Measurements from ENCODE around the gene RND3.

RND3 gene

DNA sequence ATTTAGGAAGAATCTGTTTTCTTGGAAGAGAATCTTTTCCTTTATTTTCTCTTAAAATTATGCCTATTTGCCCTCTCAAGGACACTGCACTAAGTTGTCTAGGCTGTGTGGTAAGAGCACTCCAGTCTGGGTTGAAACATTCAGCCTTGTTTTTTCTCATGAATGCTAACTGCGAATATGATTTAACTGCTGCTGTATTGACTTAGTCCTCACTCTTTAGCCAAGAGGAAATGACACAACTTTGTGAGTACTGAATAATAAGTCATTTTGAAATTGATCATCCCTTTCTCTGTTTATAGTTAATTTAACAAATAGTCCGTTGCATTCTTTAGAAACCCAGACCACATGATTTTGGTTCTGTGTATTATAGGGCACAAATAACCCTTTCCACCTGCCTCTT is 4.5 kb upstream of the RND3 start:
- DNase-seq, result no peak

DNA sequence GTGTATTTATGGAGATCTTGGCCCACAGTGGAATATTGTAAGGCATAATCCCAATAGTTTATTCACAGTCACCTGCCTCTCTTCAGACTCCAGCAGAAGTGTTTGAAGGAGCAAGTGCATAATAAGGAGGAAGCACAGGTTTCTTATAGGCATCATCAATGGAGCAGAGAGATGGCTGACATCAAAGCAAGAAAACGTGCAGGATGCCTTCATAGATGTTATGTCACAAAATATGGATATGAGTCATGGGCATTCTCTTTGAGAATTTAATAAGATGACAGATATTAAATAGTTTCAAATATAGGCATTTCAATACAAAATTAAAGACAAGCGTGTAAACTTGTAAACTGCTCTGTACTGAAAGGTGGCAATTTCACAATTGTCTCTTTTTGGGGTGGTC is 4.0 kb upstream of the RND3 start:
- no peak for DNase-seq

DNA sequence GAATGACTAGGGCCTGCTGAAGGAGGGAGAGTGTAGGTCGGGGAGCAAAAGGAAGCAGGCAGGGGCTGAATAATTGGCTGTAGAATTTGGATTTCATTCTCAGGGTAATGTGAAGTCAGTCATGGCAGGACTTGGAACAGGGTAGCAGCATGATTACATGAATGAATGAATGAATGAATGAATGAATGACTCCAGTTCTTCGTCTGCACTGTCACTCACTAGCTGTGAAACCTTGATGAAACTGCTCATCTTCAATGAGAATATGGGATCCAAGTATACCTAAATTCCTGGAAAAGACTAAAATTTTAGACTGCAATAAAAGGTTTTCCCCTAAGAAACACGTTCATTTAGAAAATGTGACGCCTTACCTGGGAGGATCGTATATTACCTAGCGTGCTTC is 3.0 kb upstream of the RND3 start:
- no peak for DNase-seq

- DNase-seq, result peak; percentile 88
Observed at GRCh38 chr2:150486539-150487484, 655 bp downstream of the RND3 start.

- peak; percentile 91 for DNase-seq
Observed at GRCh38 chr2:150485871-150486538, 1.5 kb downstream of the RND3 start.

- peak; percentile 92 for DNase-seq
Observed at GRCh38 chr2:150485114-150485870, 2.2 kb downstream of the RND3 start.

- peak; percentile 71 for DNase-seq
Observed at GRCh38 chr2:150484461-150485021, 2.9 kb downstream of the RND3 start.

- no peak for DNase-seq
Observed at GRCh38 chr2:150484006-150484405, 3.5 kb downstream of the RND3 start.

- no peak for DNase-seq
Observed at GRCh38 chr2:150483532-150483931, 3.9 kb downstream of the RND3 start.

DNA sequence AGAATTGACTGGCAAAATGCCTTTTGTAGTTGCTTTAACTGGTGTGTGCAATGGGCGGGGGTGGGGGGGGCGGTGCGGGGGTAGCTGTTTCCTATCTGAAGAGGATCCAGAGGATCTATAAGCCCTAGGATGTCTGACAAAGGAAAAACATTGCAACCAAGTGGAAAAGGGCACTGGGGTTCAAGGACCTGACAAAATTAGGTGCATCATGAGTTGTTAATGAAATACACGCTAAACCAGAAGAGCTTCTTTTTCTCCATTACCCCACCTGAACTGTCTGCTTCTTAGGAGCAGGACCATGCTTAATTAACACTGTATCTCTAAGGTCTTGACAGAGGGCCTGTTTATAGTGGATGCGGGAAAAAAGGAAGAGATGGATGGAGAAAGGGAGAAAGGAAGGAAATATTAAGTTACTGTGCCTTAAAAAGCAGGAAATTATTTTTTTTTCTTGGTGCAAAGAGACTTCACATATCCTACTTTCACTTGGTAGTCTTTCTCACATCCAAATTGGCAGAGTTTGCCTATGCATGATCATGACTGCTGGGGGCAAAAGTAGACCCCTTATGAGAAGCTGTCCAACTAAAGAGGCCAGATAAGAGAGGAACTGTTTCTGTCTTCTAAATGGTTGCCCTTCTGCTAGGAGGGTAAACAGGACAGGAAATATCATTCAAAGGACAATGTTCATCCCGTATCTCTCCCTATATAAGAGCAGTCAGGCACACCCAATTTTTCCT is 4.6 kb downstream of the RND3 start:
- no peak for DNase-seq

GRCh38 chr2:150482111-150482510 is 5.4 kb downstream of the RND3 start:
- no peak for DNase-seq

DNA sequence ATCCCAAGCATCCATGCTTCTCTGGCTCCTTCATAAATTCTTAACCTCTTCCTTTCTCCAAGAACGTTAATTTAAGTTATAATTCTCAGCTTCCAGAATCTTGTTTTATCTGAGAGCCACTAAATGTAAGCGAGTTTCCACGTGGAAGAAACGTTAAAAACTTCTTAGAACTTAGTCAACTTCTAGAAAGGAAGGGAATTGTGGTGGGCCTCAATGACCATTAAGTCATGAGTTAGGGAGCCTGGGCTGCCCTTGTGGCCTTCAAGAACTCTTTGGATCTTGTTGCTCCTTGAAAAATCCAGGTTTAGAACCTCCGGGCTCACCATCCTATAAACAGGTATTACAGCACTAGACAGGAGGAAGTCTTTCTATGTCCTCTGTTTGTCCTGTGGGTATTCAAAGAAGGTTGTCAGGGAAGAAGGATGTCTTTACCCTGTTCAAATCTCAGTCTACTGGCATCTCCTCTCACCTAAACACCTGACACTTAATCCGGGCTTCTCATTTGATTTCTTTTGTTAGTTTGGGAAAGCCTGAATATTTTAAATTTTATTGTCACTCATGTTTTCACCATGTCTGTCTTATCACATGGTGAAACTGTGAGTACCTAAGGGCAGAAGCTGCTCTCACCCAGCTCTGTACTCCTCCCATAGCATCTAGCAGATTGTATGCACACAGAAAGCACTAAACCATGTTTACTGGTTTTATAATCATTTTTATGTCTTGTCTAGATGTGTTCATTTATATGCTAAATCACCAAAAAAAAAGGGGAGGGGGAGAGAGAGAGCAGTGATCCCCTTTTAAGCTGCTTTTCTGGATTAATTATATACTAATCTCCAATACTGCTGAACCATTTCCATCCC is 6.3 kb downstream of the RND3 start:
- DNase-seq, result no peak

DNA sequence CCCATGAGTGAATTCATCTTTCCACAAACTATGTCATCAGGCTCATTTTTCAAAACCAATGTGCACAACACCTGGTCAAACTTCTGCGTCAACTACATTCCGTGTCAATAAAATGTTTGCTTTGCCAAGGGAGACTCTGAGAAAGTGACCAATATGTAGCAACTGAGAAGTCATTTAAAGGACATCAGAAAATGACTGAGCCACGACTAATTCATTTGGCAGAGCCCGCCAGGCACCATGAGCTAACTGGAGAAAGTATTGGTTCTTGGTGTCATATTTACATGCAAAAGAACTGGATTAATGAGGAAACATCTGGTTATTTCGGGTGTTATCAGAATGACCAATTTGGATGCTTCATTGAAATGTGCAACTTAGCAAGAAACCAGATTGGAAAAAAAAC is 7.2 kb downstream of the RND3 start:
- DNase-seq, result no peak

DNA sequence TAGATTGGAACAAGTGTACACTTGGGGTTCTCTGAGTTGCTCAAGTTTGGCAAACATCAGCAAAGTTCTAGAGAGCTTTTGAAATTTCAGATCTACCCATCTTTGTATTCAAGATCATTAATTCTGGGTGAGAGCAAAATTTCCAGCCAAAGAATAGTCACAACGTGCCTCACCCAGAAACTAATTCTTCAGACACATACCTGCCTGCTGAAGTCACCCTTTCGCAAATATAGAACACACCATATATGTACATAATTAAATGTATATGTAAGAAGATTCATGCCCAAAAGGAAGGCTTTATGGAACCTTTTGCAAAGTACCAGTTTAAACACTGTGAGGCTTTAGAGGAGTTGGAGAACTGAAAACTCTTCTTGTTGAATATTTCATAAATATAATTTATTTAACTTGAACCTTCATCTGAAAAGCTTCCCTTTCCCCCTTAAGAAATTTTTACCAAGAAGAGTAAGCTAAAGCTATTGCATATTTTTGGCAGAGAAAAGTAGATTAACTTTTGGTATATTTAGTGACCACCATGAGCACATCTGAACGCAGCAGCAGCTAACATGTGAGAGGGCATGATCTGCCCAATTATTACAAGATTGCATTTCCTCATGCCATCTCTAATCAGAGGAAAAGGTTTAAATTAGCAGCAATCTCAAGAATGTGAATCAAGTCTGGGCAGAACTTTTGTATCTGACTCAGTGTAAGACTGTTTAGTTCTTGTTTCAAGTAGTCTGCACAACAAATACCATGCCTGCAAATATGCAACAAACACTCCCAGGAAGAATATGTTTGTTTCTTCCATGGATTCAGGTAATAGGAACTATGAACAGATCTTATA is 8.2 kb downstream of the RND3 start:
- DNase-seq, result no peak

- no peak for DNase-seq
Observed at GRCh38 chr2:150478200-150478974, 9.1 kb downstream of the RND3 start.

DNA sequence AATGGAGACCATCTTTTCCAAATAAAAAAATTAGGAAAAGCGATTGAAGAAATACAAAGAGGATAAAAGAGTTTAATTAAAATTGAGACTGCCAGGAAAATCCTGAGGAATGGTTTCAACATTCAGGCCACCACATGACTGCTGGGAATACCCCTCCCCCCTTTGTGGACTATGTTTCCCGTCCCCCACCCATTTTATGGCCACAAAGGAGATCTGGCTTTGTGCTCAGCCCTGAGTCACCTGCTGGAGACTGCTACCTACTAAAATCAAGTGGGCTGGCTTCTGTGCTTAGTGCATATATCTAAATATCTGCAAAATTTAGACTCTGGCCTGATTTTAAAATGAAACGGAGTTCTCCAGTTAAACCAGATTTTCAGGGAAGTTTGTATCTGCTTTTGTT is 10.1 kb downstream of the RND3 start:
- DNase-seq, result no peak

GRCh38 chr2:150476809-150477302 is 10.6 kb downstream of the RND3 start:
- no peak for DNase-seq

DNA sequence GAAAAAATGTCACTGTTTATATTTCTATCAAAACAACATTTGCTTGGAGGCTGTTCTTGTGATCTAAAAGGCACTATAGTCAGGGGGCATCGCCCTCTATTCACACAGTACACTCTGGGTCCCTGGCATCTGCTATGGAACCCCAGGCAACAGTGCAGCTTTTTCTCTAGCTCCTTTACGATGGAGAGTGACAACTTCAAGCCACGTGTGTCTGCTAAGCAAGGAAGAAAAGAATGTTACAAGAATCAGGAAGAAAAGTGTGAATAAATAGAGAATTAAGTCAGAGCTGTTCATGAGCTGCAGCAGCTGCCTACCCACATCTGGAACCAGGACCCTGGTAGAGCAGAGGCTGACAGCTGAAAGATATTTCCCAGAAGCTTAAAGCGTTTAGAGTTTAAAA is 11.2 kb downstream of the RND3 start:
- no peak for DNase-seq

GRCh38 chr2:150475479-150476250 is 11.8 kb downstream of the RND3 start:
- no peak for DNase-seq
